ENCODE measurements around the gene HIF3A. TPM values are rescaled to one million over a fixed set of nuclear protein-coding genes. Genes with fewer than 3 reads are reported as not detected.

The HIF3A gene
- polyA plus RNA-seq, 4 donors: 29.8 to 43.2 (median 37.2) TPM

DNA sequence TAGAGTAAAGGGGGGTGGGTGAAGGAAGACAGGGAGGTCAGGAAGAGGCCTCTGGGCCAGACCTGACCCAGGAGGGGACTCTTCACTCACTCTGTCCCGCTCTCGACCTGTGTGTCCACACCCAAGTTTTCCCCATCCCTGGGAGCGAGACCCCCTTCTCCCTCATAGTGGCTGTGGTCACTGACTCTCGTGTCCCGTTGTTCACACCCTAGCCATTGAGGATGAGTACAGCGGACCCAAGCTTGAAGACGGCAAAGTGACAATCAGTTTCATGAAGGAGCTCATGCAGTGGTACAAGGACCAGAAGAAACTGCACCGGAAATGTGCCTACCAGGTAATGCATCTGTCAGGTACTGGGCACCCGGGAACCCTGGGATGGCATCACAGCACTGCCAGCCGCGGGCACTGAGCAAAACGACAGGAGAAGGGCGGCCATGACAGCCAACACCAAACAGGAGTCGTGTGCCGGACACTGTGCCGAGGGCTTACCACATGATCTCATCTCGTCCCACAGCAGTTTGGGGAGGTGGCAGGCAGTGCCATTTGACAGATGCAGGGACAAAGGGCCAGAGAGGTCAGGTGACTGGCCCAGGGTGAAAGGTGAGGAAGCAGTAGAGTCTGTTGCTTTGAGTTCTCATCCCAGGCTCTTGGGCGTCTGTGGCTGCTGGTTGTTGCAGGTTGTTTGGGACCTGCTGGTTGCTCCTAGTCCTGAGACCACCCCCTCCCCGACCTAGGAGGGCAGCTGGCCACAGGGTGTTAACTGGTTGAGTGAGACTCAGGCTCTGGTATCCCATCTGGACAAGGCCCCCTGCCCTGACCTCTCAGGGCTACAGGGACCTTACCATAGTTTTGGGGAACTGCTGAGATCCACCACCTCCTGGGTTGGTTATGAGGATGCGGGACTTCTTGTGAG is 79.7 kb downstream of the HIF3A start:
- no peak for DNase-seq (ENCODE audit: low read depth in 4 of 4, low spot score in 3 of 4)

DNA sequence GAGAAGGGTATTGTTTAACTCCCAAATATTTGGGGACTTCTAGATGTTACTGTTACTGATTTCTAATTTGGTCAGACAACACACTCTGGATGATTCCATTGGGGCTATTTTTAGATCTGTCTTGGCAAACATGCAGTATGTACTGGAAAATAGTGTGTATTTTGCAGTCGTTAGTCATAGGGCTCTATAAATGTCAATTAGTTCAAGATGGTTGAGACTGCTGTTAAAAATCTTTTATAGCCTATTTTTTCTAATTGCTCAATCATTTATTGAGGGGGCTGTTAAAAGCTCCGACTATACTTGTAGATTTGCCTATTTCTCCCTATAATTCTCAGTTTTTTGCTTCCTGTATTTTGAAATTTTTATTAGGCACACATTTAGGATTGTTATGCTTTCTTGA is 81.4 kb downstream of the HIF3A start:
- DNase-seq (ENCODE audit: low read depth in 4 of 4, low spot score in 3 of 4): no peak

DNA sequence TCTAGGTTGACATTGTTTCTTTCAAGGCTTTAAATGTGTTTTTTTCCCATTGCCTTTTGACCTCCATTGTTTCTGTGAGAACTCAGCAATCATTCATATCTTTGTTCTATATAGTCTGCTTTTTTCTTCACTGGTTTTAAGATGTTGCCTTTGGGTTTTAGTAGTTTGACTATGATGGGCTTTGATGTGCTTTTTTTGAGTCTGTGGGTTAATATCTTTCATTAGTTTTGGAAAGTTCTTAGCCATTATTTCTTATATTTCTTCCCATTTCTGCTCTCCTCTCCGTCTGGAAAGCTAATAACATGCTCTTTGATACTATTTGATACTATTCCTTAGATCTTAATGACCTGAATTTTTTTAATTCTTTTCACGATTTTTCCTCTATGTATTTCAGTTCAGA is 83.8 kb downstream of the HIF3A start:
- no peak for DNase-seq (ENCODE audit: low read depth in 4 of 4, low spot score in 3 of 4)

DNA sequence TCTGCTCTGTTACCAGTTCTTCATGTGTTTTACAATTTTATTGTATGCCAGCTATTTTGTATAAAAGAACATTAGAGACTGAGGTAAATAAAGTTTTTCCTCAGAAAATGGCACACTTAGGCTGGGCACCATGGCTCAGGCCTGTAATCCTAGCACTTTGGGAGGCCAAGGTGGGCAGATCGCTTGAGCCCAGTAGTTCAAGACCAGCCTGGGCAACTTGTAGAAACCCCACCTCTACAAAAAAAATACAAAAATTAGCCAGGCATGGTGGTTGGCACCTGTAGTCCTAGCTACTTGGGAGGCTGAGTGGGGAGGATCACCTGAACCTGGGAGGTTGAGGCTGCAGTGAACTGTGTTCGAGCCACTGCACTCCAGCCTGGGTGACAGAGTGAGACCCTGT is 84.5 kb downstream of the HIF3A start:
- no peak for DNase-seq (ENCODE audit: low read depth in 4 of 4, low spot score in 3 of 4)

DNA sequence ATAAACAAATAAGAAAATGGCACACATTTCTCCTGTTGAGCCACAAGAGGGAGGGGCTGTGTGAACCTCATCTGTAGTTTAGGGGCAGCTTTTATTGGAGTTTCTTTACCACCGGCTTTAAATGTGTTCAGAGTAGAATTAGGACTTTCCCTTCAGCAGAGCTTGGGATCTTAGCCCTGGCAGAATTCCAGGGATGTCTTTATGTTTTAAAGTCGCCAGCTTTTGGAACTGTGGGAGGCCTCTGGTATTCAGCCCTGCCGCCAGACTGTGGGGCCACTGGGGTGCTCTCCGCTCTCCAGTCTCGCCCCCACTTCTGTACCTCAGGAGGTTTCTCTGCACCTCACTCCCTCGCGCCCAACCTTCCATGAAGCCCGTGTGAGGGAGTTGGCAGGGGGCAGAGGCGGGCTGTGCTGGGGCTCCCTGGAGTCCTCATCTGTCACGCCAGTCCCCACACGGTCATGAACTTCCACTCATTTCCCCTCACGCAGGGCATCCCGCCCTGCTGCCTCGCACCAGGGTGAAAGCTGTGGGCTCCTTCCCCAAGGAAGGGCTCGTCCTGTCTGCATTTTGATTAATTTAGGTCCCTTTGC is 85.0 kb downstream of the HIF3A start:
- no peak for DNase-seq (ENCODE audit: low read depth in 4 of 4, low spot score in 3 of 4)

DNA sequence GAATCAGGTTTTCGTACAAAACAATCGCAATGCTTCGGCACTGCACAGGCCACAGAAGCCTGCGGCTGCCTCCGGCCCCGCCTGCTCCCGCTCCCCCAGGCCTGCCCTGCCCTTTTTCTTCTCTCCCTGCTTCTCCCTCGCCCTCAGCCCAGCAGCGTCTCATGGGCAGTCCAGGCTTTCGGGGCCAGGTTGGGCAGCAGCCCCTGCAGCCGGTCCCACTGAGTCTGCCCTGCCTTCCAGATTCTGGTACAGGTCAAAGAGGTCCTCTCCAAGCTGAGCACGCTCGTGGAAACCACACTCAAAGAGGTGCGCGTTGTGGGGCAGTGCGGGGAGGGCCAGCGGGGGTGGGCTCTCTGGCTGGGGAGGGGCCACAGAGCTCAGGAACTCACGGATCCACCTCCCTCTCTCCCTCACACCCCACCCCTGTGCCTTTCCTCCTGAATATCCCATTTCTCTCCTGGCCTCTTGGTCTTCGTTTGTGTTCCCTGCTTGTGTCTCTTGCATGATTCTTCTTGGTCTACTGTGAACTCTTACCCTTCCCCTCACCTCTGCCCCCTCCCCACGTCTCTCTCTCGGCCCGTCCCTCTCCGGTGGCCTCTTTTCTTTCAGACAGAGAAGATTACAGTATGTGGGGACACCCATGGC is 86.5 kb downstream of the HIF3A start:
- DNase-seq (ENCODE audit: low read depth in 4 of 4, low spot score in 3 of 4): no peak

DNA sequence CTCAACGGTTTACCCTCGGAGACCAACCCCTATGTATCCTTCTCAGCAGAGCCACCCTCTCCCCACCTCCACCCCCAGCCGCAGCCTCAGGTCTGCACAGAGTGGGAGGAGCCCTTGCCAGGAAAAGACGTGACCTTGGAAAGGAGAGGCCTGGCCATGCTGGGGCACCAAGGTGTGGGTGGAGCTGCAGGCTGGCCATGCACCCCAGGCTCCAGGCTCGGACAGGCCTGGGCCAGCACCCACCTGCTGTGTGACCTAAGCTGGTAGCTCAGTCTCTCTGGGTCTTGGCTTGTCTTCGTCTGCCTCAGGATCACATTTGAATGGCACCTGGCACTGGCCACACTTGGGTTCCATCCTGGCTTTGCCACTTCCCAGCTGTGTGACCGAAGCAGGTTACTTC is 87.0 kb downstream of the HIF3A start:
- no peak for DNase-seq (ENCODE audit: low read depth in 4 of 4, low spot score in 3 of 4)

DNA sequence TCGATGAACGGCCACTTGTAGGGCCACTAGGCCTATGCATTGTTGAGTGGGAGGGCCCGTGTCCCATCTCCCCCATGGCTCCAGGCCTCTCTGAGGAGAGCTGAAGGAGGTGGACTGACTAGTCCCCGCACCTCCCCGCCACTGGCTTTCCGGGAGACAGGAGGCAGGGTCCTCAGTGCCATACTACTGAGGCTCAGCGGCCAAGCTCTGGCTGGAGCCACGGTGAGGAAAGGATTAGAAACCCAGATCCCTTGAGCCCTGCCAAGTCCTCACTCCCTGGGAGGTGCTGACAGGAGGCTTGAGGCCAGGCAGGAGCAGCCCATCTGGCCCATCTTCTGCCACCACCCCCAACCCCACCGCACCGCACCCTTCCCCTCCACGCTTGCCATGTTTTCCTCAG is 87.6 kb downstream of the HIF3A start:
- DNase-seq (ENCODE audit: low read depth in 4 of 4, low spot score in 3 of 4): no peak

DNA sequence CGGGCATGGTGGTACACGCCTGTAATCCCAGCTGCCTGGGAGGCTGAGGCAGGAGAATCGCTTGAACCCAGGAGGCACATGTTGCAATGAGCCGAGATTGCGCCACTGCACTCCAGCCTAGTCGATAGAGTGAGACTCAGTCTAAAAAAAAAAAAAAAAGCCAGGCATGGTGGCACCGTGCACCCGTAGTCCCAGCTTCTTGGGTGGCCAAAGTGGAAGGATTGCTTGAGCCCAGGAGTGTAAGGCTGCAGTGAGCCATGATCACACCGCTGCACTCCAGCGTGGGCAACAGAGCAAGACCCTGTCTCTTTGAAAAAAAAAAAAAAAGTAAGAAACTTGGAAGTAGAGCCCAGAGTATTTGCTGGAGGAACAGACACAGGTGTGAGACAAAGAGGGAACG is 88.8 kb downstream of the HIF3A start:
- DNase-seq (ENCODE audit: low read depth in 4 of 4, low spot score in 3 of 4): no peak

DNA sequence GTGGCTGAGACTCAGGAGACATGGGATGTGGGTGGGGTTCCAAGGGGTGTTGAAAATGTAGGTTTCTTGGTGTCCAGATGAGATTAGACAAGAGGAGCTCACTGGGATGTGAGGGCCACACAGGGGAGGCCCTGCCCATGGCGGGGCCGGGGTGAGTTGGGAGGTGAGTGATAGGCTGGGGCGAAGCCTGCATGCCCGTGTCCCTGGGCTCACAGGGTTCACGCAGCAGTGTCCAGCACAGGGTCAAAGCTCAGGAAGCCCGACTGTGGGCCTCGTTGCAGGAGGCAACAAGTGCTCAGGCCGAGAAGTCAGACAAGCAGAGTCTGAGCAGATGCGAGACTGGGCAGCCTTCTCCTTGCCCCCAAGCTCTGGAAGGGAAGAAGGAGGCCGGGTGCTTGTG is 89.3 kb downstream of the HIF3A start:
- no peak for DNase-seq (ENCODE audit: low read depth in 4 of 4, low spot score in 3 of 4)

DNA sequence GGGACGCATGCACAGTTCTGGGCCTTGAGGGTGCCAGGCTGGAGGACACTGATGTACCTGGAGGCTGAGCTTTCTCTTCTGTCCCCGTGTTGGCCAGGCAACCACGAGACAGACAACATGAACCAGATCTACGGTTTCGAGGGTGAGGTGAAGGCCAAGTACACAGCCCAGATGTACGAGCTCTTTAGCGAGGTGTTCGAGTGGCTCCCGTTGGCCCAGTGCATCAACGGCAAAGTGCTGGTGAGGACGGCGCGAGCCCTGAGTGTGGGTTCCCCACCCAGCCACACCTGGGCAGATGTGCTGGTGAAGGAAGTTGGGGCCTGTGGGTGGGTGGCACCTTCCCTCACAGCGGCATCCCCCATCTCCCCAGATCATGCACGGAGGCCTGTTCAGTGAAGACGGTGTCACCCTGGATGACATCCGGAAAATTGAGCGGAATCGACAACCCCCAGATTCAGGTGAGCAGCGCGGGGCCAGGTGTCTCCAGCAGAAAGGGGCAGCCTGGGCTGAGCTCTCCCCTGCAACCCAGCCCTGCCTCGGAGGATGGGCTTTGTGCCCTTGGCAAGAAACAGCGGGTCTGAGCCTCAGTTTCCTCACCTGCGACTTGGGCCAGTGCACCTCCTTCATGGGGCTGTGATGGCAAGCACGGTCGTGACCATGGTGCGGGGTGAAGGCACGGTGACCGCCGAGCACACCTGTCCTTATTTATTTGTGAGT is 90.3 kb downstream of the HIF3A start:
- no peak for DNase-seq (ENCODE audit: low read depth in 4 of 4, low spot score in 3 of 4)

DNA sequence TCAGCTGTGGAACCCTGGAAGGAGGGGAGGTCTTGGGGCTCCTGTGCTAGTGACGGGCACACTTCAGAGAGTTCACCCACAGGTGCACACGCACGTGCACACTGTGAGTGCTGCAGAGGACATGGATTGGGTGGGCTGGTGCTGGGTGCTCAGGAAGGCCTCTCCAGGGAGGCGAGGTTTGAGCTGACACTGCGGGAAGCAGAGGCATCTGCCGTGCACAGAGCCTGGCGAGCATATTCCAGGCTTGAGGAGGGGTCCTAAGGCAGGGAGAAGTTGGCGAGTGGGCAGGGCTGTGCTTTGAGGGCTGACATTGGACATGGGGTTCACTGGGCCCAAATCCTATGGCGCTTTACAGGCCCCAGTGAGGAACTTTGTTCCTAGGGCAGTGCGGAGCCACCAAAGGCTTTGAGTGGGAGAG is 90.9 kb downstream of the HIF3A start:
- DNase-seq (ENCODE audit: low read depth in 4 of 4, low spot score in 3 of 4): no peak

DNA sequence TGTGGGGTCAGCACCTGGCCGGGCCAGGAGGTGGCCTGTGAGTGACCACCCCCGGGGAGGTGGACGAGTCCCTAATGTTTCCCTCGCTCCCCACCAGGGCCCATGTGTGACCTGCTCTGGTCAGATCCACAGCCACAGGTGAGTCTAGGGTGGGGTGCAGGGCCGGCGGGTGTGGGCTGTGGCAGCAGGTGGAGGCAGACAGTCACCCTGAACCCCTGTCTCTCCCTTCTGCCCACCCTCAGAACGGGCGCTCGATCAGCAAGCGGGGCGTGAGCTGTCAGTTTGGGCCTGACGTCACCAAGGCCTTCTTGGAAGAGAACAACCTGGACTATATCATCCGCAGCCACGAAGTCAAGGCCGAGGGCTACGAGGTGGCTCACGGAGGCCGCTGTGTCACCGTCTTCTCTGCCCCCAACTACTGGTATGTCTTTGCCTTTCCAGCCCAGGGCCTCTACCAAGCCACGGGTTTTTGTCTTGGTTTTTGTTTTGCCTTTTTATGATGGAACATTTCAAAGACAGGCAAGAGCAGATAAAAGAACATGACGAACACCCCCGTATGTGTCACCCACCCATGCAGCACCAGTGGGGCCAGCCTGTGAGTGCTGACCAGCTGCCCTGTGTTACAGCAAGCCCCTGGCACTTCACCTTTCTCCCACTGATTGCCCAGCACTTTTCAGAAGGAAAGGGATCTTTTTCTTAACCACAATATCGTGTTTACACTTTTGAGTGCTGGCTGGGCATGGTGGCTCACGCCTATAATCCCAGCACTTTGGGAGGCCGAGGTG is 91.7 kb downstream of the HIF3A start:
- DNase-seq (ENCODE audit: low read depth in 4 of 4, low spot score in 3 of 4): no peak

DNA sequence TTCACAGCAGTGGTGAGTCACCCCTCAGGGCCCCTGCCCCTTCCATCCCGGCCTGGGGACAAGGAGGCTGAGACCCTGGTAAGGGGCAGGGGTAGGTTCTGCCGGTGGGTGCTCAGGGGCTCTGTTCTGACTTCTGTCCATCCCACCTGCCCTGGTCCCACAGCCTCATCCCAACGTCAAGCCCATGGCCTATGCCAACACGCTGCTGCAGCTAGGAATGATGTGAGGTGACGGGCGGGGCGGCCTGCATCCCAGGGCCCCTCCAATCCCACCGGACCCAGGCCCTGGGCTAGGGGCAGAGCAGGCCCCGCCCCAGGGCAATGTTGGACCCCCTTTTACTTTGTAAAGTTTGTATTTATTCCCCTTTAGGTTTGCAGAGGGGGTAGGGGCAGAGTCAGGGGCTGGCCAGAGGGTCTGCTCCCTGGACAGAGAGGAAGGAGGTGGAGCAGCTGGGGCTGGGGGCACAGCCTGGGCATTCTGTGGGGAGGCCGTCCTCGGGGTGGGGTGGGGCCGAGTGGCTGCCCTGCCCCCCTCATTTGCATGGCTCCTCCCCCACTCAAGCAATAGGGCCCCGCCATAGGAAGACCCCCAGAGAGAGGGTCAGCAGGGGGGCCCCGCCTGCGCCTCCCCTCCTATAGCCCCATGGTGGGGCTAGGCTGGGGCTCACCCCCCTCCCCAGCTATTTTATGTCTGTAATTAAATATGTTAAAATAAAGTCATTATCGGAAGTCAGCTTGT is 93.4 kb downstream of the HIF3A start:
- DNase-seq (ENCODE audit: low read depth in 4 of 4, low spot score in 3 of 4): no peak

DNA sequence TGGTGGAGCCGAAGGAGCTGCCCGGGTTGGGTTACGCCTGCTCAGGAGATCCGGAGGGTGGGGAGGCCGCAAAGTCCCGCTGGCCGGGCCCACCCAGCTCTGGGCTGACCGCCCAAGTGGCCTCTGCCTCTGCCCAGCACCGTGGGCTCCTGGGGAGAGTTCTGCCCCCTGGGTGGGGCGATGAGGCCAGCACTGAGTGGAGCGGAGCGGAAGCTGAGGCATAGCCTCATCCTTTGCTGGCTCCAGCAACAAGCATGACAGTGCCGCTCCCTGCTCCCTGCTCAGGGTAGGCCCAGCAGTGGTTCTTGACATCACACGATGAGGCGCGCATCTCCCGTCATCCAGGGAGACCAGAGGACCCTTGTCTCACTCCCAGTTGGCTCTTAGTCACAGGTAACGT is 94.0 kb downstream of the HIF3A start:
- DNase-seq (ENCODE audit: low read depth in 4 of 4, low spot score in 3 of 4): no peak

DNA sequence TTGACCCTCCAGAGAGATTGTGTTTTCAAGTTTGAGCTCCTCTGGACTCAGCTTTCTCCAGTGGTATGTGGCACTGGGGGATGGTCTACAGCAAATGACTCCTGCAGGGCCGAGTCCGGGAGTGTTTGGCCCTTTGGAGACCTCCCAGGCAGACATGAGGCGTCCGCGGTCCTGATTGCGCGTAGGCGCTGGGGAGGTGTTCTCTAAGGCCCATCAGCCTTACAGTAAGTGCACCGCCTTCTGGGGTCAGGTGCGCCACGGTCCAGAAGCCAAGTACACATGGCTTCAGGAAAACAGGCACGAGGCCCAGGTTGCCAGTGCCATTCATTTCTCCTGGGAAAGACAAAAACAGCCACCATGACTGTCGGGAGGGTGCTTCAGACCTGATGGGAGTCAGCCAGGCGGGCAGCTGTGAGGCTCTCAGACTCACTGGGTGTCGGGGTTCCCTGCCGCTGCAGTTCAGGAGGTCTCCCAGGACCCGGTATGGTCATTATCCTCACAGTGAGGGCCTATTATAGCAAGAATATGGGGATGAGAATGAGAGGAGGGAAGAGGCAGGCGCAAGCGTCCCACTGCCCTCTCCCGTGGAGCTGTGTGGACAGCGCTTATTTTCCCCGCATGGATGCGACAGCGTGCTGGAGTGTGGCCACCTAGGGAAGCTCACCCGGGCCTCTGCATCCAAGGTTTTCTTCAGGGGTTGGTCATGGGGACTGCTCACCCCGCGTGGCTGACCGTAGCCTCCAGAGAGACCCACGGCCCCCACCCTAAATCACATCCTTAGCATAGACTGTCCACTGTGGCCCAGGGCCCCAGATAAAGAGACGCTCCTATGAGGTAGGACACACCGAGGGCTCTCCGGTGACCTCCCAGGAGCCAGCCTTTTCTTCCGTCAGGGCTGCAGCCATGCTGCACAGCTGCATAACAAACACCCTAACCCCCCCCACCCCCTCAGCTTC is 94.7 kb downstream of the HIF3A start:
- no peak for DNase-seq (ENCODE audit: low read depth in 4 of 4, low spot score in 3 of 4)

DNA sequence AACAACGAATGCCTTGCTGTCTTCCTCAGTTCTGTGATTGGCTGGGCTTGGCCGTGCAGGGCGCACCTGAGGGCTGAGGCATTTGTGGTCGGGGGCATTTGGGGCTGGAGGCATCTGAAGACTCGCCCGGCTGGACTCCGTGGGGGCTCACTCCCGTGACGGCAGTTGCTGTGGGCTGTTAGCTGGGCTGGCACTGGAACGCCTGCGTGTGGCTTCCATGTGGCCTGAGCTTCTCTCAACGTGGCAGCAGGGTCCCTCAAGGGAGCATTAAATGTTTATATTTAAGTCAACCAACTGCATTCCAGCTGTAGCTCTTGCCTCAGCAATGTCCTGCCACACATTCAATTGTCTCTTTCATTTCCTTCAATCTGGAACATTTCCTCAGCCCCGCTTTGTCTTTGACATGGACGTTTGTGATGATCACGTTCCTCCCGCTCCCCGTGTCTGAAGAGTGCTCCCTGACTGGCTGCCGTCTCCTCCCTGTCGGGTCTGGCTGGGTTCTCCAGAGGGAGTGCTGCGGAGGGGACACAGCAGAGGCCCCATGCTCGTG is 95.5 kb downstream of the HIF3A start:
- DNase-seq (ENCODE audit: low read depth in 4 of 4, low spot score in 3 of 4): no peak

DNA sequence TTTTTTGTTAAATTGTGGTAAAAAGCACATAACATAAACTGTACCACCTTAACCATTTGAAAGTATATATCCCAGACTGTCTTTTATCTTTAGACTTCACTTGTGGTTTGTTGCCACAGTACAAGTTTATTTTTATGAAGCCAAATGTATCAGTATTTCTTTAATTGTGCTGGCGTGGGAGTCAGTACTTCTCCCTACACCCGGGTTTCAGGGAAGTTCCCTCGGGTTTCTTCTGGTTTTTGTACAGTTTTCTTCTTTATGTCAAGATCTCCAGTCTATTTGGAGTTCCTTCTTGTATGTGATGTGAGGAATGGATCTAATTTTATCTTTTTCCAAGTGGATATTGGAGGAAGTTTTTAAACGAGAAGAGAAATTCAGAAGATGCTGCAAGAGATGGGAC is 96.0 kb downstream of the HIF3A start:
- DNase-seq (ENCODE audit: low read depth in 4 of 4, low spot score in 3 of 4): no peak

Measured in right renal pelvis (tissue), 4 donors.